ENCODE results near the gene ACADVL. TPM values are rescaled to one million over a fixed set of nuclear protein-coding genes. Genes with fewer than 3 reads are reported as not detected.

Gene ACADVL
- total and polyA plus RNA-seq, 9 donors, result 277 to 638 (median 374) TPM

GRCh38 chr17:7195971-7196370 is 23.8 kb upstream of the ACADVL start:
- Histone ChIP-seq H3K9me3 (no peaks in the 10 kb centered on the region), H3K4me3 (no peak overlapping the region), H3K27ac (no peak overlapping the region), H3K4me1 (ENCODE audit: insufficient read depth) (no peaks in the 10 kb centered on the region), H3K27me3 (no peaks in the 10 kb centered on the region), H3K36me3 (no peaks in the 10 kb centered on the region)
- peak in 1 of 5 donors; percentile 10 for DNase-seq
- 90 to 92% (median 91%) methylated on average over 12 of the region's 12 CpGs for WGBS, 3 donors
- intact Hi-C loops (cut with DNase I), result no loop called here
- TF ChIP-seq, protein P1, sequence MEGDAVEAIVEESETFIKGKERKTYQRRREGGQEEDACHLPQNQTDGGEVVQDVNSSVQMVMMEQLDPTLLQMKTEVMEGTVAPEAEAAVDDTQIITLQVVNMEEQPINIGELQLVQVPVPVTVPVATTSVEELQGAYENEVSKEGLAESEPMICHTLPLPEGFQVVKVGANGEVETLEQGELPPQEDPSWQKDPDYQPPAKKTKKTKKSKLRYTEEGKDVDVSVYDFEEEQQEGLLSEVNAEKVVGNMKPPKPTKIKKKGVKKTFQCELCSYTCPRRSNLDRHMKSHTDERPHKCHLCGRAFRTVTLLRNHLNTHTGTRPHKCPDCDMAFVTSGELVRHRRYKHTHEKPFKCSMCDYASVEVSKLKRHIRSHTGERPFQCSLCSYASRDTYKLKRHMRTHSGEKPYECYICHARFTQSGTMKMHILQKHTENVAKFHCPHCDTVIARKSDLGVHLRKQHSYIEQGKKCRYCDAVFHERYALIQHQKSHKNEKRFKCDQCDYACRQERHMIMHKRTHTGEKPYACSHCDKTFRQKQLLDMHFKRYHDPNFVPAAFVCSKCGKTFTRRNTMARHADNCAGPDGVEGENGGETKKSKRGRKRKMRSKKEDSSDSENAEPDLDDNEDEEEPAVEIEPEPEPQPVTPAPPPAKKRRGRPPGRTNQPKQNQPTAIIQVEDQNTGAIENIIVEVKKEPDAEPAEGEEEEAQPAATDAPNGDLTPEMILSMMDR (IDR thresholded peaks at IDR 0.05), result no peak
- TF ChIP-seq EP300 (IDR thresholded peaks at IDR 0.05) (no peak), POLR2A (IDR thresholded peaks at IDR 0.05) (no peak)

DNA sequence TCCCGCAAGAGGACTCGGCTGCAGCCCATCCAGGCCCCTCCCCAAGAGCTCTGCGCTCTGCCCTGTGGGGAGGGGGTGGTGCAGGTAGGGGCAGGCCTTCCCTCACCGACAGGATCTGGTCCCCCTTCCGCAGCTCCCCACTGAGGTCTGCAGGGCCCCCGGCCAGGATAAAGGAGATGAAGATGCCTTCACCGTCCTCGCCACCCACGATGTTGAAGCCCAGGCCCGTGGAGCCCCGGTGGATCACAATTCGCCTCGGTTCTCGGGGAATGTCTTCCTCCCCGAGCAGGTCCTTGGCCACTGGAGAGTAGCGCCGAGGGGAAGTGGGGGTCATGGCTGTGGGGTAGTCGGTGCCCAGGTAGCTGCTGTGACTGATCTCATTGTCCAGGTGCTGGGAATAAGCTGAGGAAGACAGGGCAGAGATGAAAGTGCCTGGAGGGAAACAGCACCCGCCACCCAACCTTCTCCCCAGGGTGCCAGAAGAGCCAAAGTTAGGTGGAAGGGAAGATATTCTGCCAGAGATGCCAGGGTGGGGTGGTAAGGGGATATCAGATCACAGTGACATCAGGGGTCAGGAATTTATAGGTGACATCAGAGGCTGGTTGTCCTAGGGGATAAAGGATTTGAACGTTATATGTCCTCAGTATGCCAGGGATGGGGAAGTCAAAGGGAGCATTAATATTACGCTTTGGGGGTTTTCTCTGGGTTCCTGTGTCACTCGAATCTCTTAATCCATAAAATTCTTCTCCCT is 22.9 kb upstream of the ACADVL start:
- Histone ChIP-seq H3K9me3 (no peaks in the 10 kb centered on the region), H3K4me1 (ENCODE audit: insufficient read depth) (no peaks in the 10 kb centered on the region), H3K27ac (no peak overlapping the region), H3K27me3 (no peaks in the 10 kb centered on the region), H3K36me3 (no peaks in the 10 kb centered on the region), H3K4me3 (no peak overlapping the region)
- 88 to 91% (median 90%) methylated on average over 22 of the region's 22 CpGs for WGBS, 3 donors
- TF ChIP-seq, protein P1 (IDR thresholded peaks at IDR 0.05), result no peak
- TF ChIP-seq POLR2A (IDR thresholded peaks at IDR 0.05), result no peak
- TF ChIP-seq EP300 (IDR thresholded peaks at IDR 0.05), result no peak
- intact Hi-C loops (cut with DNase I), result no loop called here
- DNase-seq, result peak in 1 of 5 donors; percentile 14

DNA sequence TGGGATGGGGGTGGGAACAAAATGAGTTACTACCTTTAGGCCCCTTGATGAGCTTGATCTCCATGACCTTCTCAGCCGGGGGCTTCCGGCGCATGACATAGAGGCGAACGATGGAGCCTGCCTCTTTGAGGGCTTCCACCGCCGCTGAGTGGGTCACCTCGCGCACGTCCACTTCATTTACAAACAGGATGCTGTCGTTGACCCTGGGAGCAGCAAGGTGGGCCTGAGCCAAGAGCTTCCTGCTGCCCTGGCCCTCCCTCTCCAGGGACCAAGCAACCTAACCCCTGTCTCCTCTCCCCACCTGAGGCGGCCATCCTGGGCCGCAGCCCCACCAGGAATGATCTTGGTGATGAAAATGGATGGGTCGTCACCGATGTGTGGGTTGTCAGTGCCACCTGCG is 16.3 kb upstream of the ACADVL start:
- no peak overlapping the region for H3K4me3 ChIP-seq
- no peaks in the 10 kb centered on the region for H3K36me3 ChIP-seq
- H3K4me1 ChIP-seq (ENCODE audit: insufficient read depth), result peaks cover 10% of the 10 kb centered on the region
- H3K9me3 ChIP-seq, result no peaks in the 10 kb centered on the region
- H3K27me3 ChIP-seq, result no peaks in the 10 kb centered on the region
- intact Hi-C loops (cut with DNase I), result no loop called here
- TF ChIP-seq EP300 (IDR thresholded peaks at IDR 0.05) (no peak), POLR2A (IDR thresholded peaks at IDR 0.05) (no peak)
- TF ChIP-seq, protein P1 (IDR thresholded peaks at IDR 0.05), result no peak
- 82 to 88% (median 85%) methylated on average over 15 to 16 of the region's 16 CpGs for WGBS, 3 donors
- DNase-seq, result peak in 3 of 5 donors; percentile 49 to 54 (median 52)
- H3K27ac ChIP-seq, result no peak overlapping the region

DNA sequence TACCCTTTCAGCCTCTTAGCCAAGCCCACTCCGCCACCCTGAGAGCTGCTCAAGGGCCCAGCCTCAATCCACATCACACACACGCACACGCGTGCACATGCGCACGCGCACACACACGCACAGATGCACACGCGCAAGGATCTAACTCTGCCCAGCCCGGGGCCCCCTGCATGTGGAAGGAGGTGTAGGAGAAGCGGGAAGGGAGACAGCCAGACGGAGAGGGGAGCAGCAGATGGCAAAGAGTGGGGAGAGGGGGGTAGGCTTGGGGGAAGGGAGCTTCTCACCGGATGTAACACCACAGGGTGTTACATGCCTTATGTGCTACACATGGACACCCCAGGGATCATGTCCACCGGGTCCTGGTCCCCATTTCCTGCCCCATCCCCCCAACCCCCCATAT is 15.4 kb upstream of the ACADVL start:
- intact Hi-C loops (cut with DNase I), result no loop called here
- peaks cover 10% of the 10 kb centered on the region for H3K4me1 ChIP-seq (ENCODE audit: insufficient read depth)
- 63 to 70% (median 65%) methylated on average over 15 of the region's 15 CpGs for WGBS, 3 donors
- peak overlapping the region; percentile 4 to 78 for H3K27ac ChIP-seq
- no peaks in the 10 kb centered on the region for H3K27me3 ChIP-seq
- H3K9me3 ChIP-seq, result no peaks in the 10 kb centered on the region
- peak overlapping the region; percentile 33 for H3K4me3 ChIP-seq
- TF ChIP-seq EP300 (IDR thresholded peaks at IDR 0.05), result no peak
- TF ChIP-seq, protein P1 (IDR thresholded peaks at IDR 0.05), result no peak
- no peak for TF ChIP-seq POLR2A (IDR thresholded peaks at IDR 0.05)
- no peaks in the 10 kb centered on the region for H3K36me3 ChIP-seq
- DNase-seq, result peak in 3 of 5 donors; percentile 31 to 61 (median 60)

All from ovary (tissue), 9 donors.